Endothelial cell of umbilical vein (primary cell): ENCODE measurements around the gene SLC1A6. TPM values are rescaled to one million over a fixed set of nuclear protein-coding genes. Genes with fewer than 3 reads are reported as not detected.

Source experiments
- BruUV-seq: library from RNA; stranded (reverse); fragments of 400-500 nt; replicated peaks from 2 replicates; lab custom pipeline; 2021; lab: Mats Ljungman, UMichigan
- CTCF ChIA-PET: fragments of 300-600, 350-600 bp; sonication (Branson Sonifier 250); formaldehyde crosslinking; loops from one replicate; lab custom pipeline; 2021; ENCODE audit warnings: antibody characterized with exemption, inconsistent platforms; lab: Charles Lee
- POLR2A ChIA-PET: fragments of 300-600, 350-600 bp; sonication (Branson Sonifier 250); formaldehyde crosslinking; loops from one replicate; lab custom pipeline; 2021; ENCODE audit warnings: antibody characterized with exemption, inconsistent platforms; lab: Charles Lee
- DNase-seq: peaks from one replicate; pipeline ENCODE4 v3.0.0-alpha.2; 2011; ENCODE audit warnings: low read depth, low spot score
- FAIRE-seq: peaks from 2 replicates; lab custom pipeline; 2011; peaks lifted over from hg19 to GRCh38; lab: Jason Lieb, UNC
- H2AFZ ChIP-seq: 2 replicates; pipeline ENCODE4 v1.6.0; 2012; ENCODE audit warnings: low read depth, low read length, control low read depth, inconsistent platforms
- H3K27ac ChIP-seq: 2 replicates; pipeline ENCODE4 v1.5.1; 2011; ENCODE audit warnings: low read depth, mild to moderate bottlenecking, control low read depth, low read length, moderate library complexity; ENCODE audit not compliant: insufficient read depth
- H3K27me3 ChIP-seq, 2 experiments: 2 replicates each; pipeline versions ENCODE4 v1.6.0 to v1.6.1; 2011; ENCODE audit warnings: low read length in 2 of 2, mixed read lengths in 1 of 2; ENCODE audit not compliant: control insufficient read depth in 2 of 2, insufficient read depth in 2 of 2
- H3K36me3 ChIP-seq, 2 experiments: 2 replicates in 1 of 2; 3 replicates in 1 of 2; pipeline ENCODE4 v1.5.1; 2011; ENCODE audit warnings: low read length in 2 of 2, mild to moderate bottlenecking in 1 of 2, moderate library complexity in 1 of 2; ENCODE audit not compliant: control insufficient read depth in 2 of 2, insufficient read depth in 2 of 2; ENCODE audit errors: extremely low read depth in 1 of 2
- H3K4me1 ChIP-seq: 3 replicates; pipeline ENCODE4 v1.5.1; 2011; ENCODE audit warnings: mild to moderate bottlenecking, low read length; ENCODE audit not compliant: control insufficient read depth, insufficient read depth; ENCODE audit errors: extremely low read depth
- H3K4me2 ChIP-seq: 2 replicates; pipeline ENCODE4 v1.6.1; 2011; ENCODE audit warnings: low read length, control low read depth, mixed read lengths; ENCODE audit not compliant: insufficient read depth
- H3K4me3 ChIP-seq, 3 experiments: fragments of 200-600 bp in 1 of 3; sonication (generic), shearing (Covaris generic) in 1 of 3; replicated peaks in 1 of 3; 2 replicates each; pipeline ENCODE4 v1.5.1; 2011 to 2016; ENCODE audit warnings: control low read depth in 3 of 3, low read length in 3 of 3, mild to moderate bottlenecking in 2 of 3, inconsistent platforms in 1 of 3, low read depth in 1 of 3, moderate library complexity in 1 of 3; ENCODE audit not compliant: insufficient read depth in 1 of 3
- H3K79me2 ChIP-seq: 2 replicates; pipeline ENCODE4 v1.6.0; 2012; ENCODE audit warnings: low read length, inconsistent platforms; ENCODE audit not compliant: control insufficient read depth, insufficient read depth
- H3K9ac ChIP-seq: replicated peaks from 2 replicates; pipeline ENCODE3; 2011; ENCODE audit warnings: low read length, control low read depth; ENCODE audit not compliant: insufficient read depth; ENCODE audit errors: extremely low read depth
- H3K9me1 ChIP-seq: replicated peaks from 3 replicates; pipeline ENCODE4 v1.6.0; 2011; ENCODE audit warnings: mild to moderate bottlenecking, low read length; ENCODE audit not compliant: control insufficient read depth, insufficient read depth; ENCODE audit errors: extremely low read depth
- H3K9me3 ChIP-seq: replicated peaks from 2 replicates; pipeline ENCODE4 v1.5.1; 2012; ENCODE audit warnings: low read length, inconsistent platforms; ENCODE audit not compliant: control insufficient read depth, insufficient read depth
- H4K20me1 ChIP-seq: replicated peaks from 2 replicates; pipeline ENCODE3; 2011; ENCODE audit warnings: mild to moderate bottlenecking, low read length; ENCODE audit not compliant: control insufficient read depth, insufficient read depth; ENCODE audit errors: extremely low read depth
- CTCF ChIP-seq, 2 donors: IDR thresholded peaks; 1 replicate in 1 of 2; 2 replicates in 1 of 2; pipeline ENCODE4 v1.5.1; 2011; ENCODE audit warnings: low read length in 2 of 2, mild to moderate bottlenecking in 2 of 2, moderate library complexity in 2 of 2, control low read depth in 1 of 2, inconsistent platforms in 1 of 2, low read depth in 1 of 2; ENCODE audit not compliant: insufficient read depth in 1 of 2; ENCODE audit errors: extremely low read depth in 1 of 2
- EZH2 ChIP-seq: IDR thresholded peaks from 2 replicates; pipeline ENCODE4 v1.6.1; 2012; ENCODE audit warnings: borderline replicate concordance, low read depth, mild to moderate bottlenecking, moderate library complexity, low read length, inconsistent platforms; ENCODE audit not compliant: severe bottlenecking
- FOS ChIP-seq: IDR thresholded peaks from 2 replicates; pipeline ENCODE4 v1.6.1; 2011; ENCODE audit warnings: mild to moderate bottlenecking, low read length, moderate library complexity, borderline replicate concordance; ENCODE audit not compliant: insufficient read depth
- GATA2 ChIP-seq: IDR thresholded peaks from 2 replicates; pipeline ENCODE4 v1.7.0; 2011; ENCODE audit warnings: low read depth, mild to moderate bottlenecking, moderate library complexity, mixed read lengths, low read length; ENCODE audit not compliant: insufficient read length, insufficient read depth
- JUN ChIP-seq: IDR thresholded peaks from 2 replicates; pipeline ENCODE4 v1.6.1; 2011; ENCODE audit warnings: borderline replicate concordance, low read depth; ENCODE audit not compliant: insufficient read length, insufficient read depth
- MAX ChIP-seq: IDR thresholded peaks from 2 replicates; pipeline ENCODE4 v1.6.1; 2011; ENCODE audit not compliant: insufficient read depth, insufficient read length
- MYC ChIP-seq: IDR thresholded peaks from one replicate; pipeline ENCODE4 v1.6.1; 2011; ENCODE audit warnings: mild to moderate bottlenecking, low read depth, low read length
- POLR2A ChIP-seq: IDR thresholded peaks from 2 replicates; pipeline ENCODE4 v1.6.1; 2012; ENCODE audit warnings: low read depth, mild to moderate bottlenecking, control low read depth, low read length
- POLR2AphosphoS5 ChIP-seq: IDR thresholded peaks from 2 replicates; pipeline ENCODE4 v1.6.1; 2012; ENCODE audit warnings: low read depth, mild to moderate bottlenecking, control low read depth, low read length, moderate library complexity; ENCODE audit not compliant: insufficient read depth
- dilution Hi-C: fragments of 300-500 bp; cut with MboI; formaldehyde crosslinking; loops from one replicate; pipeline ENCODE4 v1.15.0; 2019; ENCODE audit warnings: low sequenced_read_pairs; ENCODE audit not compliant: extremely low pct_ligation_motif_present
- intact Hi-C: fragments of 100-400 bp; cut with micrococcal nuclease; formaldehyde crosslinking; loops from one replicate; pipeline ENCODE4 v1.10.0; 2022
- polyA plus RNA-seq, 4 experiments: library from polyadenylated mRNA; depleted of rRNA in 3 of 4; stranded (reverse) in 3 of 4; unstranded in 1 of 4; fragments of >200 nt; gene quantifications; 2 replicates each; pipeline versions ENCODE4 v1.2.1 to v1.2.3, GENCODE V29; 2011 to 2012; ENCODE audit warnings: missing spikeins in 1 of 4
- total RNA-seq: library from RNA; stranded (reverse); gene quantifications from 2 replicates; pipeline ENCODE4 v1.2.3, GENCODE V29; 2021

SLC1A6 gene
- total and polyA plus RNA-seq, 2 donors (not counting 3 experiments of a cell fraction or from before 2014, with no cell fraction given), result not detected

GRCh38 chr19:14977128-14977527, 2.5 kb downstream of the SLC1A6 start:
- no peak overlapping the region for H3K9ac ChIP-seq
- dilution Hi-C loops (no loop called here), intact Hi-C loops (no loop called here)
- TF ChIP-seq POLR2A, result no peak
- no peak for TF ChIP-seq EZH2
- no peak for TF ChIP-seq GATA2
- TF ChIP-seq CTCF (IDR thresholded peaks at IDR 0.05; ENCODE audit: extremely low read depth in 1 of 2, insufficient read depth in 1 of 2, low read depth in 1 of 2, low read length in 2 of 2), result no peak
- TF ChIP-seq FOS, result no peak
- TF ChIP-seq MYC, result no peak
- TF ChIP-seq POLR2AphosphoS5, result no peak
- no peak for TF ChIP-seq JUN
- TF ChIP-seq MAX, result no peak
- H3K4me3 ChIP-seq, result no peak overlapping the region
- no peaks in the 10 kb centered on the region for H3K36me3 ChIP-seq
- DNase-seq (no peak), FAIRE-seq (no peak)
- no TSS peak for BruUV-seq
- ChIA-PET POLR2A (no interaction called here), CTCF (no interaction called here)
- no peaks in the 10 kb centered on the region for H3K9me1 ChIP-seq
- no peak overlapping the region for H2AFZ ChIP-seq
- no peak overlapping the region for H3K27ac ChIP-seq
- H3K9me3 ChIP-seq, result no peaks in the 10 kb centered on the region
- H3K27me3 ChIP-seq, result peaks cover 8 to 15% of the 10 kb centered on the region in 2 experiments
- no peaks in the 10 kb centered on the region for H3K79me2 ChIP-seq
- H4K20me1 ChIP-seq, result no peaks in the 10 kb centered on the region
- no peaks in the 10 kb centered on the region for H3K4me1 ChIP-seq
- H3K4me2 ChIP-seq, result no peak overlapping the region
